Keratinocyte (primary cell): Measurements from ENCODE around the gene PCDHB7.
"Not testable (repeated sequence)": the region's sequence is repeated elsewhere in the genome, so short reads cannot be mapped to it uniquely, and the experiment has no call there.

Experiments used
- EZH2 ChIP-seq: IDR thresholded peaks from one replicate; pipeline ENCODE4 v1.6.1; 2012; ENCODE audit warnings: inconsistent platforms, mild to moderate bottlenecking, low read length, moderate library complexity
- TF ChIP-seq, protein P1 (sequence below), 3 experiments: IDR thresholded peaks in 1 of 3; conservative IDR thresholded peaks in 1 of 3; optimal IDR thresholded peaks in 1 of 3; 2 replicates in 2 of 3; 3 replicates in 1 of 3; pipeline versions ENCODE3 to v1.5.1; 2011; ENCODE audit warnings: low read length in 3 of 3, mild to moderate bottlenecking in 3 of 3, moderate library complexity in 2 of 3, control low read depth in 1 of 3, inconsistent platforms in 1 of 3; ENCODE audit not compliant: insufficient read depth in 2 of 3; ENCODE audit errors: extremely low read depth in 1 of 3

DNA sequence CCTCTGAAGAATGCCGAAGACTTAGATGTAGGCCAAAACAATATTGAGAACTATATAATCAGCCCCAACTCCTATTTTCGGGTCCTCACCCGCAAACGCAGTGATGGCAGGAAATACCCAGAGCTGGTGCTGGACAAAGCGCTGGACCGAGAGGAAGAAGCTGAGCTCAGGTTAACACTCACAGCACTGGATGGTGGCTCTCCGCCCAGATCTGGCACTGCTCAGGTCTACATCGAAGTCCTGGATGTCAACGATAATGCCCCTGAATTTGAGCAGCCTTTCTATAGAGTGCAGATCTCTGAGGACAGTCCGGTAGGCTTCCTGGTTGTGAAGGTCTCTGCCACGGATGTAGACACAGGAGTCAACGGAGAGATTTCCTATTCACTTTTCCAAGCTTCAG lies 42.1 kb downstream of the PCDHB7 start:
- TF ChIP-seq, protein P1, sequence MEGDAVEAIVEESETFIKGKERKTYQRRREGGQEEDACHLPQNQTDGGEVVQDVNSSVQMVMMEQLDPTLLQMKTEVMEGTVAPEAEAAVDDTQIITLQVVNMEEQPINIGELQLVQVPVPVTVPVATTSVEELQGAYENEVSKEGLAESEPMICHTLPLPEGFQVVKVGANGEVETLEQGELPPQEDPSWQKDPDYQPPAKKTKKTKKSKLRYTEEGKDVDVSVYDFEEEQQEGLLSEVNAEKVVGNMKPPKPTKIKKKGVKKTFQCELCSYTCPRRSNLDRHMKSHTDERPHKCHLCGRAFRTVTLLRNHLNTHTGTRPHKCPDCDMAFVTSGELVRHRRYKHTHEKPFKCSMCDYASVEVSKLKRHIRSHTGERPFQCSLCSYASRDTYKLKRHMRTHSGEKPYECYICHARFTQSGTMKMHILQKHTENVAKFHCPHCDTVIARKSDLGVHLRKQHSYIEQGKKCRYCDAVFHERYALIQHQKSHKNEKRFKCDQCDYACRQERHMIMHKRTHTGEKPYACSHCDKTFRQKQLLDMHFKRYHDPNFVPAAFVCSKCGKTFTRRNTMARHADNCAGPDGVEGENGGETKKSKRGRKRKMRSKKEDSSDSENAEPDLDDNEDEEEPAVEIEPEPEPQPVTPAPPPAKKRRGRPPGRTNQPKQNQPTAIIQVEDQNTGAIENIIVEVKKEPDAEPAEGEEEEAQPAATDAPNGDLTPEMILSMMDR (optimal IDR thresholded peaks at IDR 0.05 in 1 of 3, IDR thresholded peaks at IDR 0.05 in 1 of 3, conservative IDR thresholded peaks at IDR 0.05 in 1 of 3; ENCODE audit: extremely low read depth in 1 of 3, insufficient read depth in 2 of 3, low read length in 3 of 3): not testable (repeated sequence)
- TF ChIP-seq EZH2: not testable (repeated sequence)
